H1 (cell line): ENCODE data around the gene UGT1A8. TPM values are rescaled to one million over a fixed set of nuclear protein-coding genes. Genes with fewer than 3 reads are reported as not detected.

Source experiments
- CTCF ChIA-PET: fragments of 300-600 bp; sonication (Branson Sonifier 250); formaldehyde crosslinking; loops from one replicate; lab custom pipeline; 2021; ENCODE audit not compliant: partially characterized antibody; lab: Charles Lee
- POLR2A ChIA-PET: fragments of 300-600 bp; sonication (Branson Sonifier 250); formaldehyde crosslinking; loops from one replicate; lab custom pipeline; 2021; ENCODE audit warnings: inconsistent platforms; ENCODE audit not compliant: partially characterized antibody; lab: Charles Lee
- DNase-seq, 2 experiments: peaks; one replicate each; pipeline versions ENCODE4 v3.0.0 to v3.0.0-alpha.2; 2010 to 2022; ENCODE audit warnings: low spot score in 2 of 2, low read depth in 1 of 2, mixed read lengths in 1 of 2
- FAIRE-seq: peaks from 2 replicates; lab custom pipeline; 2011; peaks lifted over from hg19 to GRCh38; lab: Jason Lieb, UNC
- H2AFZ ChIP-seq: 2 replicates; pipeline ENCODE4 v1.8.1; 2012; ENCODE audit warnings: low read length, inconsistent platforms
- H2AK5ac ChIP-seq: 2 replicates; pipeline ENCODE4 v1.6.1; 2013; ENCODE audit warnings: low read depth, low read length
- H2BK120ac ChIP-seq: replicated peaks from 2 replicates; pipeline ENCODE3; 2013; ENCODE audit warnings: low read depth, low read length, inconsistent platforms
- H2BK12ac ChIP-seq: 2 replicates; pipeline ENCODE4 v1.6.1; 2013; ENCODE audit warnings: low read depth, low read length
- H2BK15ac ChIP-seq: 2 replicates; pipeline ENCODE4 v1.6.1; 2013; ENCODE audit warnings: low read length
- H2BK20ac ChIP-seq: 2 replicates; pipeline ENCODE4 v1.6.1; 2013; ENCODE audit warnings: low read length
- H2BK5ac ChIP-seq: 2 replicates; pipeline ENCODE4 v1.6.1; 2013; ENCODE audit warnings: low read depth, low read length
- H3K14ac ChIP-seq: 2 replicates; pipeline ENCODE4 v1.6.1; 2013; ENCODE audit warnings: inconsistent platforms; ENCODE audit not compliant: insufficient read length
- H3K18ac ChIP-seq: 2 replicates; pipeline ENCODE4 v1.6.1; 2013; ENCODE audit warnings: low read length; ENCODE audit errors: extremely low read depth
- H3K23ac ChIP-seq: 2 replicates; pipeline ENCODE4 v1.6.1; 2013; ENCODE audit warnings: inconsistent platforms; ENCODE audit not compliant: insufficient read length
- H3K23me2 ChIP-seq: 2 replicates; pipeline ENCODE4 v1.6.1; 2013; ENCODE audit warnings: low read depth, low read length
- H3K27ac ChIP-seq: 2 replicates; pipeline ENCODE4 v1.6.1; 2011; ENCODE audit warnings: low read depth, low read length, inconsistent platforms
- H3K27me3 ChIP-seq, 4 experiments: replicated peaks in 1 of 4; 1 replicate in 1 of 4; 2 replicates in 3 of 4; pipeline versions ENCODE4 v1.6.1 to v1.8.1; 2011 to 2013; ENCODE audit warnings: low read length in 3 of 4, mild to moderate bottlenecking in 3 of 4, inconsistent platforms in 2 of 4, mixed read lengths in 2 of 4, moderate library complexity in 1 of 4; ENCODE audit not compliant: control insufficient read depth in 3 of 4, insufficient read depth in 3 of 4; ENCODE audit errors: extremely low read depth in 1 of 4
- H3K36me3 ChIP-seq, 4 experiments: 2 replicates each; pipeline versions ENCODE4 v1.6.1 to v1.8.1; 2011 to 2013; ENCODE audit warnings: mild to moderate bottlenecking in 4 of 4, low read length in 3 of 4, moderate library complexity in 2 of 4, control low read depth in 1 of 4, inconsistent platforms in 1 of 4; ENCODE audit not compliant: insufficient read depth in 4 of 4, control insufficient read depth in 2 of 4
- H3K4ac ChIP-seq: replicated peaks from 2 replicates; pipeline ENCODE3; 2013; ENCODE audit warnings: low read length, low read depth, mixed read lengths, inconsistent platforms; ENCODE audit not compliant: insufficient read length
- H3K4me1 ChIP-seq, 4 experiments: replicated peaks in 1 of 4; 1 replicate in 1 of 4; 2 replicates in 3 of 4; pipeline versions ENCODE4 v1.6.1 to v1.8.1; 2011 to 2013; ENCODE audit warnings: low read length in 3 of 4, inconsistent platforms in 2 of 4, mixed read lengths in 1 of 4; ENCODE audit not compliant: insufficient read depth in 4 of 4, control insufficient read depth in 3 of 4
- H3K4me2 ChIP-seq, 2 experiments: 2 replicates each; pipeline versions ENCODE4 v1.6.1 to v1.8.1; 2011 to 2013; ENCODE audit warnings: low read depth in 2 of 2, low read length in 2 of 2, control low read depth in 1 of 2, inconsistent platforms in 1 of 2, mild to moderate bottlenecking in 1 of 2; ENCODE audit not compliant: insufficient read depth in 1 of 2
- H3K4me3 ChIP-seq, 4 experiments: fragments of 200-600, 300-600 bp in 1 of 4; sonication (generic), shearing (Covaris generic), sonication (Bioruptor Twin) in 1 of 4; 2 replicates each; pipeline versions ENCODE4 v1.5.1 to v1.8.1; 2011 to 2016; ENCODE audit warnings: low read length in 4 of 4, low read depth in 3 of 4, control low read depth in 2 of 4, inconsistent platforms in 2 of 4, mild to moderate bottlenecking in 2 of 4, mixed read lengths in 1 of 4, moderate library complexity in 1 of 4; ENCODE audit not compliant: insufficient read depth in 2 of 4; ENCODE audit errors: extremely low read depth in 1 of 4
- H3K56ac ChIP-seq: replicated peaks from 2 replicates; pipeline ENCODE3; 2013; ENCODE audit warnings: low read depth, mild to moderate bottlenecking, mixed read lengths, low read length, inconsistent platforms; ENCODE audit not compliant: insufficient read length
- H3K79me1 ChIP-seq: 2 replicates; pipeline ENCODE4 v1.6.1; 2013; ENCODE audit warnings: low read depth, low read length, control low read depth
- H3K79me2 ChIP-seq, 2 experiments: 2 replicates each; pipeline versions ENCODE4 v1.6.1 to v1.8.1; 2012 to 2013; ENCODE audit warnings: low read length in 2 of 2, mild to moderate bottlenecking in 2 of 2, inconsistent platforms in 1 of 2; ENCODE audit not compliant: insufficient read depth in 2 of 2, control insufficient read depth in 1 of 2
- H3K9ac ChIP-seq, 4 experiments: replicated peaks in 1 of 4; 1 replicate in 1 of 4; 2 replicates in 3 of 4; pipeline versions ENCODE4 v1.6.1 to v1.8.1; 2011 to 2013; ENCODE audit warnings: low read depth in 3 of 4, low read length in 3 of 4, control low read depth in 2 of 4, mild to moderate bottlenecking in 2 of 4, moderate library complexity in 2 of 4, inconsistent platforms in 1 of 4; ENCODE audit errors: extremely low read depth in 1 of 4
- H3K9me3 ChIP-seq, 2 experiments: 2 replicates each; pipeline versions ENCODE4 v1.6.1 to v1.8.1; 2012 to 2013; ENCODE audit warnings: mild to moderate bottlenecking in 2 of 2, moderate library complexity in 2 of 2, control low read depth in 1 of 2, inconsistent platforms in 1 of 2, low read depth in 1 of 2, low read length in 1 of 2, mixed read lengths in 1 of 2; ENCODE audit not compliant: insufficient read depth in 2 of 2
- H4K20me1 ChIP-seq, 2 experiments: replicated peaks in 1 of 2; 2 replicates each; pipeline versions ENCODE3 to v1.8.1; 2011 to 2013; ENCODE audit warnings: inconsistent platforms in 2 of 2, low read length in 2 of 2, mild to moderate bottlenecking in 1 of 2; ENCODE audit not compliant: insufficient read depth in 2 of 2, control insufficient read depth in 1 of 2
- H4K5ac ChIP-seq: 2 replicates; pipeline ENCODE4 v1.6.1; 2013; ENCODE audit warnings: low read length, low read depth, mixed read lengths, inconsistent platforms; ENCODE audit not compliant: insufficient read length
- H4K8ac ChIP-seq: 2 replicates; pipeline ENCODE4 v1.8.0; 2013; ENCODE audit warnings: mild to moderate bottlenecking, moderate library complexity, low read length, inconsistent platforms; ENCODE audit not compliant: insufficient read depth; ENCODE audit errors: extremely low read depth
- H4K91ac ChIP-seq: replicated peaks from 2 replicates; pipeline ENCODE3; 2013; ENCODE audit warnings: low read length, mixed read lengths, inconsistent platforms; ENCODE audit not compliant: insufficient read length
- EZH2 ChIP-seq: fragments of 200-600 bp; sonication (generic); IDR thresholded peaks from 2 replicates; pipeline ENCODE4 v1.7.1; 2012; ENCODE audit warnings: low read depth, mild to moderate bottlenecking, moderate library complexity, low read length, inconsistent platforms; ENCODE audit not compliant: severe bottlenecking
- NRF1 ChIP-seq: IDR thresholded peaks from 2 replicates; pipeline ENCODE4 v1.6.1; 2011; ENCODE audit warnings: mild to moderate bottlenecking, low read depth, low read length, improper control_type of control experiment
- POLR2AphosphoS5 ChIP-seq: IDR thresholded peaks from 2 replicates; pipeline ENCODE4 v1.6.1; 2011; ENCODE audit warnings: low read depth, low read length
- RAD21 ChIP-seq, 2 experiments: IDR thresholded peaks in 1 of 2; conservative IDR thresholded peaks in 1 of 2; 2 replicates each; pipeline ENCODE4 v1.6.1; 2011; ENCODE audit warnings: low read depth in 2 of 2, low read length in 2 of 2, improper control_type of control experiment in 1 of 2, inconsistent platforms in 1 of 2, mild to moderate bottlenecking in 1 of 2, moderate library complexity in 1 of 2
- RBBP5 ChIP-seq: IDR thresholded peaks from 2 replicates; pipeline ENCODE4 v1.7.1; 2012; ENCODE audit warnings: low read depth, mild to moderate bottlenecking, inconsistent platforms, low read length, moderate library complexity, borderline replicate concordance
- RXRA ChIP-seq: IDR thresholded peaks from 2 replicates; pipeline ENCODE4 v1.6.1; 2011; ENCODE audit warnings: low read depth, mild to moderate bottlenecking, low read length, moderate library complexity; ENCODE audit not compliant: insufficient read depth
- SP1 ChIP-seq: IDR thresholded peaks from 2 replicates; pipeline ENCODE4 v1.6.1; 2011; ENCODE audit warnings: low read depth, low read length
- SP2 ChIP-seq: IDR thresholded peaks from 2 replicates; pipeline ENCODE4 v1.6.1; 2012; ENCODE audit warnings: mild to moderate bottlenecking, low read length, inconsistent platforms
- TAF7 ChIP-seq: optimal IDR thresholded peaks from 2 replicates; pipeline ENCODE3; 2011; ENCODE audit warnings: low read depth, mild to moderate bottlenecking, inconsistent platforms, low read length, moderate library complexity, borderline replicate concordance
- TCF12 ChIP-seq: IDR thresholded peaks from 2 replicates; pipeline ENCODE4 v1.6.1; 2011; ENCODE audit warnings: low read depth, mild to moderate bottlenecking, low read length
- ZNF274 ChIP-seq: IDR thresholded peaks from 2 replicates; pipeline ENCODE4 v1.7.0; 2012; ENCODE audit warnings: low read length, borderline replicate concordance; ENCODE audit errors: extremely low read depth
- WGBS, 2 experiments: shearing (Covaris generic) in 1 of 2; methylation state at CpG; one replicate each; pipeline versions ENCODE4 v1.1.6 to v1.1.7; 2013 to 2015; ENCODE audit warnings: low lambda C conversion rate in 2 of 2, mixed read lengths in 2 of 2, inconsistent platforms in 1 of 2, low coverage in 1 of 2, missing lambda C conversion rate in 1 of 2; ENCODE audit not compliant: insufficient replicate concordance in 2 of 2, insufficient coverage in 1 of 2, insufficient read length in 1 of 2; ENCODE audit errors: extremely low coverage in 1 of 2, missing lambda C conversion rate in 1 of 2; 5-methylcytosine and 5-hydroxymethylcytosine counted together
- polyA plus RNA-seq, 7 experiments: library from polyadenylated mRNA; depleted of rRNA in 3 of 7; stranded (reverse) in 5 of 7; unstranded in 2 of 7; fragments of >200 nt in 5 of 7; fragments of 200-250 nt in 2 of 7; gene quantifications; 1 replicate in 5 of 7; 2 replicates in 1 of 7; 4 replicates in 1 of 7; pipeline versions ENCODE4 v1.2.1 to v1.2.3, GENCODE V29; 2011 to 2013; ENCODE audit warnings: missing spikeins in 2 of 7, mixed read lengths in 2 of 7
- total RNA-seq: library from RNA; stranded (reverse); fragmentation: NEBNext Ultra II Directional; extraction: Animal tissue kit (Norgen Biotek cat#: 25700); gene quantifications from 2 replicates; pipeline ENCODE4 v1.2.1, GENCODE V29; 2021

The UGT1A8 gene
- total and polyA plus RNA-seq, 2 of the 8 experiments (the other 6 are each of a cell fraction or from before 2014, with no cell fraction given) = not detected

- Histone ChIP-seq H4K91ac (no peak within 1 kb of the TSS), H2AK5ac (no peak within 1 kb of the TSS), H3K4me1 (no peaks in the 10 kb centered on the region), H4K20me1 (no peaks in the 10 kb centered on the region), H4K8ac (no peak within 1 kb of the TSS), H2BK120ac (no peak within 1 kb of the TSS), H3K14ac (no peak within 1 kb of the TSS), H3K4me3 (no peak within 1 kb of the TSS), H2BK12ac (no peak within 1 kb of the TSS), H2AFZ (no peak within 1 kb of the TSS), H3K27me3 (no peaks in the 10 kb centered on the region), H3K4ac (no peak within 1 kb of the TSS), H3K23me2 (no peaks in the 10 kb centered on the region)
- 86% methylated on average over 7 of the region's 7 CpGs; no CpG with 5 or more reads in 1 of the 2 experiments for WGBS, 2 experiments
- TF ChIP-seq NRF1 = no peak
- no peak for TF ChIP-seq SP1
- no peak for TF ChIP-seq RXRA
- no peak for TF ChIP-seq POLR2AphosphoS5
- no peak for TF ChIP-seq RBBP5
- no peak for TF ChIP-seq ZNF274
- no peak for TF ChIP-seq EZH2
- TF ChIP-seq RAD21 (IDR thresholded peaks at IDR 0.05 in 1 of 2, conservative IDR thresholded peaks at IDR 0.05 in 1 of 2; ENCODE audit: low read depth in 2 of 2, low read length in 2 of 2) = no peak
- TF ChIP-seq SP2 = no peak
- no peak for TF ChIP-seq TAF7
- TF ChIP-seq TCF12 = no peak
- TF ChIP-seq, all 59 proteins: peak for 0
- H2BK5ac ChIP-seq = no peak within 1 kb of the TSS
- H3K23ac ChIP-seq = no peak within 1 kb of the TSS
- no peaks in the 10 kb centered on the region for H3K79me2 ChIP-seq
- H2BK15ac ChIP-seq = no peak within 1 kb of the TSS
- no peak for FAIRE-seq
- no peak within 1 kb of the TSS for H2BK20ac ChIP-seq
- no peak within 1 kb of the TSS for H3K18ac ChIP-seq
- ChIA-PET CTCF (no interaction called here), POLR2A (no interaction called here)
- H3K4me2 ChIP-seq = no peak within 1 kb of the TSS
- H4K5ac ChIP-seq = no peak within 1 kb of the TSS
- H3K27ac ChIP-seq = no peak within 1 kb of the TSS
- no peak for DNase-seq
- H3K36me3 ChIP-seq = no peaks in the 10 kb centered on the region
- H3K9ac ChIP-seq = no peak within 1 kb of the TSS
- H3K79me1 ChIP-seq = no peaks in the 10 kb centered on the region
- H3K9me3 ChIP-seq = peaks cover 0 to 10% of the 10 kb centered on the region in 2 experiments; a peak in 2 of 4 replicates
- no peak within 1 kb of the TSS for H3K56ac ChIP-seq
These were observed 101.1 kb downstream of the UGT1A8 start, which contains the start of gene UGT1A4 for GRCh38 chr2:233718552-233718951. Gene UGT1A4 (plus strand): TSS chr2:233718736. CDS start chr2:233718821, 85 bp downstream.
